T-helper 2 cell (primary cell): ENCODE measurements around the gene BEND7.
A peak's percentile ranks its signal among the peaks of the same experiment; 100 is the strongest.

Experiments used
- DNase-seq, 5 experiments: peaks; one replicate each; pipeline versions ENCODE4 v3.0.0 to v3.0.0-alpha.2; 2012 to 2022

Gene BEND7

DNA sequence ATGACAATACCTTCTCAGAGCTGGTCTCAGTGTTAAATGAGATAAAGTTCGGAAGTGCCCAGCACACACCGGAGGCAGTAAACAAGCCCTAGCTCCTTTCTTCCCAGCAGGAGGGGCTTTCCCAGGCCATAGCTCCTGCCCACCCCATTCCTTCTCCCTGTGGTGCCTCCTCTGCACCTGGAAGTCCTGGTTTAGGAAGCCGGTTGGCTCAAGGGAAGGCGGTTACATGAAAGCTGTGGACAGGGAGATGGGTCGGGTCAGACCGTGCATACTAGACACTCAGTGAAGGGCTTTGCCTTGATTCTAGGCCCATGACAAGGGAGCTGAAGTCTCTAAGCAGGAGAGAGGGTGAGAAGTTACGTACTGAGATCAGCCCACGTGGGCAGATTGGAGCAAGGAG is 8.6 kb downstream of the BEND7 start:
- DNase-seq: no peak

GRCh38 chr10:13518076-13518692 is 10.6 kb downstream of the BEND7 start:
- no peak for DNase-seq

- DNase-seq: no peak
Observed at GRCh38 chr10:13517675-13518074, 11.1 kb downstream of the BEND7 start.

DNA sequence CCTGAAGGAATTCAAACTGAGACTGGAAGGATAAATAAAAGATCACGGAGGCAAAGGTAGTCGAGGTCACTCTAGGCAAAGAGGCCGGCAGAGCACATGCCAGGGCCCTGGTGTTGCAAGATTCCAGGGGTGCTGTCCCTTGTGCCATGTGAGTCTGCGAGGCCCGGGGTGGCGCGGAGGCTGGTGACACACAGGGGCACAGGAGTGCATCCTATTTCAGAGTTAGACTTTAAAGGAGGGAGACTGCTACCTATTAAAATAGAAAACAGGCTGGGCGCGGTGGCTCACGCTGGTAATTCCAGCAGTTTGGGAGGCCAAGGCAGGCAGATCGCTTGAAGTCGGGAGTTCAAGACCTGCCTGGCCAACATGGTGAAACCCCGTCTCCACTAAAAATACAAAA is 12.6 kb downstream of the BEND7 start:
- DNase-seq: no peak

- no peak for DNase-seq
Observed at GRCh38 chr10:13515467-13515866, 13.3 kb downstream of the BEND7 start.

DNA sequence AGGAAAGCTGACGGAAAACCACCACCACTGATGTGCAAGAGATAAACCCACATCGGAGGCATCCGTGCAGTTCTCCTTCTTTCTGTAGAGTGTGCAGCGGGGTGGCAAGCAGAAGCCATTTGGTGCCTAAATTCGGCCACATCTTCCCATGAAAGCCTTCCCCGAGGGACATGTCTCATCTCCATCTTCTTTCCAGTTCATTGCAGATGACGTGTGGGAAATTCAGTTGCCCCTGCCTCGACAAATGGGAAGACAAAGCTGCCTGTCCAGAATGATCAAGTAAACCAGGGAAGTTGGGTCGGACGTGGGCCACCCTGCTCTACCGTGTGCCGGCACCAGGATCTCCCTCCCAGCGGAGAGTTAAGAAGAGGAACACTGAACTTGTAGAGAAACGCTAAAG is 14.5 kb downstream of the BEND7 start:
- no peak for DNase-seq

- no peak for DNase-seq
Observed at GRCh38 chr10:13512564-13512963, 16.2 kb downstream of the BEND7 start.

DNA sequence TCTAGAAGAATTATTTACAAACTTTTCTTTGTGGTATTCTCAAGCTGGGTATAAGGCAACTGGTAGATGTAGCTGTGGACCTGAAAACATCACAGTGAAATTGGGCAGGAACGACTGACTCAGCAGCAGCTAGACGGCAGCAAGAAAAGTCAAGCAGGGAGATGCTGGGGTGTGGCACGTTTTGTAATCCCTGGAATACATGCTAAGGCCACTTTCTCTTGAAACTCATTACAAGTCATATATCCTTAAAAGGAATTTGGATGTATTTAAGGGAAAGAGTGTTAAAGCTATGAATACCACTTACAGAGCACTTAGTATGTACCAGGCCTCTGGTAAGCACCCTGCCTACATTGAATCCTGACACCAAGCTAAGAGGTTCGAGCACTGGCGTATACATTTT is 17.4 kb downstream of the BEND7 start:
- DNase-seq: no peak

- DNase-seq: no peak
Observed at GRCh38 chr10:13505052-13505680, 23.6 kb downstream of the BEND7 start.

- DNase-seq: no peak
Observed at GRCh38 chr10:13503745-13504463, 24.9 kb downstream of the BEND7 start.

- no peak for DNase-seq
Observed at GRCh38 chr10:13502380-13502779, 26.4 kb downstream of the BEND7 start.

- DNase-seq: no peak
Observed at GRCh38 chr10:13500201-13500600, 28.6 kb downstream of the BEND7 start.

DNA sequence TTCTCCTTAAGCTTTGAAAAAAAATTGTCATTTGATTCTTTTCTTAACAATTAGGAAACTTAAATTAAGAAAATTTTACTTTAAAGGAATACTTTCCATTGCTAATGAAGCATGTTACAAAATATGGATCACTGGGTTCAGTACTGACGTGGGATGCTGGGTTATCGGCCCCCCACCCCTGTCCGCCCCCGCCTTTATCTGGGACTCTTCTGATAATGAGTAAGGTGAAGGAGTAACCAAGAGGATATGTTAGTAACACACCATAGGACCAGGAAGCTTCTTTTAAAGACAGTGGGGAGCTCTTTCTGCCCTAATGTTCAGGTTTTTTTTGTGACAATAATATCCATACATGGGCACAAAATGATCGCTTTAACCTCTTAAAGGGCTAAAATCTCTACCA is 29.7 kb downstream of the BEND7 start:
- no peak for DNase-seq

DNA sequence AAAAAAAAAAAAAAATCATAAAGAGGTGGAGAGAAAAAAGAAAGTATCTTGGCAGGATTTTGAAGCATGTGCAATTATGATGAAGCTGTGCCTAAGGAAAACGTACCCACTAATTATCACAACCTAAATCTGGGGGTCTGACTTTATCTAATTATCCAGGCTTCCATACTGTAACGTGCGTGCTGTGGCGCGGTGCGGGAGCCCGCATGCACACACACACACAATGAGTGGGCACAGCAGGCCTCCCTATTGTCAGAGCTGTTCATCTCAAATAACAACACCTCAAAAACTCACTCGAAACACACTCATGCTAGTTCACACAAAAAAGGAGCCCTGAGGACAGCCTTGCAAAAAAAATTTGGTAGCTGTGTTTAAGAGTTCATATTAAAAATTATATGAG is 31.9 kb downstream of the BEND7 start:
- DNase-seq: no peak

DNA sequence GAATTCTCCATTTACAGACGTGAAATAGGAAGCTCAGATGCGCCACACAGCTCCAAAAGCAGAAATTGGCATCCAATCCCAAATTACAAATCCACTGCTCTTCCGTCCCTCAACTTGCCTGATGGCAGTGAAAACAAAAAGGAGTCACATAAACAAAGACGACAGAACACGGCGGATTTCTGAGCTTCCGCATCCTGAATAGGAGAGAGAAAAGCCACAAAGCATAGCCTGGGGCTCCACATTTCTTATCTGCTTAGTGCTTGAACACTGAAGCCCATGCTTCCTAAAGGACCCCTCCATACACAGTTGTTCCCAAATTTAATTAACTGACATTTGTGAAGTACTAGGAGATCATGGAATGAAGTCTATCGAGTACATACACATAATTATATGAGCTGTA is 32.6 kb downstream of the BEND7 start:
- DNase-seq: no peak

DNA sequence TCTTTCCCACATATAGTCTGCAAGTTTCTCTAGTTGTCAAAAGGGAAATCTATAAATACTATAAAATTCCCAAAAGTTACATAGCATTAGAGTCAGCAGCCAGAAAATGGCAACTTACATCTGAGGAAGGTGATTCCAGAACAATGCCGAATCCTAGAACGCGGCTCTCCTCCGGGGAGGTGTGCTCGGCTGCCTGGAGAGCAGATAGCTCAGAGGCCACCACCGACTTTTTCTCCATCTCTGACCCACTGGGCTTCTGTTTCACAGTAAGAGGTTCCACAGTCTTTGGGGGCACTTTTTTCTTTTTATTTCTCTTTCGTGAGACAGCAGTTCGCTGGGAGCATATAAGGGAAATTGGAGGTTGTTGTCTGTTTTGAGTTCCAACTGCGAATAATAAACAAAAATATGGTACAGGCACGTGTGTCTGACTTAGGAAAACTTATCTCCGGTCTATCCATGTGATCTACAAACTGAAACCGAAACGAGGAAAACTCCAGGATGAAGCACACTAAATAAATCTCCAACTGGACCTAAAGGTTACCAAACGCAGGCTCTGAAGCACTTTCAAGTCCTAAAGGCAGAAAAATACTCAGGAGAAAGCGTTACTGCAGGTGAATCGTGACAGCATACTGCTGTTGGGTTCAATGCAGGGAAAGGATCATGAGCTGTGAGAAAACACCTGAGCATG is 36.2 kb downstream of the BEND7 start:
- no peak for DNase-seq

DNA sequence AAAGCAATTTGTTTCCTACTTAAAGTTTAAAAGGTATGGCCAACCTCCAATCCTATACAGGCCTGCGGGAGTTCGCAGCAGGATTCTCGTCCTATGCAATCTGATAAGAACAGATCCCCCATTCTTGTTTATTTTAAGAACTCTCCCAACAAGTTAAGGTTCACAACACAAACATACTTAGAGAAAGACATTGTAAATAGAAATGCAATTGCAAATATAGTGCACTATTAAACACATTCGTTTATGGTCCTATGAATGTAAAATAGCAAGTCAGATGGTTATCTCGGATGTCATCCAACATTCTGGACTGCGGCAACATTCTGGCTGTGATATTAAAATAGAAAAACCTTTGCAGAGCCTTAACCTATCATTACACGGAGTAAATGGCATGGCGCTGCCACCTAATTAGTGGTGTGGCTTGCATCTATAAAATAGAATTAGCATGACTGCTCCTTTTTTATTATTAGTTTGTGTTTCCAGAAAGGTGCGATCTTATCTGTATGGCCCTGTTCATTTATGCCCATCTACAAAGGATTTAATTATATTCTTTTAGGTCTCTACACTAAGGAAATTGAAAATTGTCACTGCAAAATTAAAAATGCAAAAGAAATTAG is 37.0 kb downstream of the BEND7 start:
- no peak for DNase-seq

DNA sequence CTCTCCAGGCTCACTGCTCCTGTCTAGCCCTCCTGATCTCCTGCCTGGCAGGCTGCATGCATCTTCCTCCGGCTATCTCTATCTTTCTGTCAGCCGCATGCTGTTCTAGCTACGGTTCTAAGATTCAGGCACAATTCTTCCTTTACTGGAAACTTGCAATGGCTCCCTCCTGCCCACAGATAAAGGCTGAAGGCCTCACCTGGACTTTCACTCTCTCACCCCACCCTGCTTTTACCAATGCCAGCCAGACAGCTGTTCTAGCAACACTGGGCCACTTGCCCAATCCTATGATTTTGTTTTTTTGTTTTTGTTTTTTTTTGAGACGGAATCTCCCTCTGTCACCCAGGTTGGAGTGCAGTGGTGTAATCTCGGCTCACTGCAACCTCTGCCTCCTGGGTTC is 38.3 kb downstream of the BEND7 start:
- DNase-seq: no peak

- DNase-seq: no peak
Observed at GRCh38 chr10:13489035-13489599, 39.7 kb downstream of the BEND7 start.

DNA sequence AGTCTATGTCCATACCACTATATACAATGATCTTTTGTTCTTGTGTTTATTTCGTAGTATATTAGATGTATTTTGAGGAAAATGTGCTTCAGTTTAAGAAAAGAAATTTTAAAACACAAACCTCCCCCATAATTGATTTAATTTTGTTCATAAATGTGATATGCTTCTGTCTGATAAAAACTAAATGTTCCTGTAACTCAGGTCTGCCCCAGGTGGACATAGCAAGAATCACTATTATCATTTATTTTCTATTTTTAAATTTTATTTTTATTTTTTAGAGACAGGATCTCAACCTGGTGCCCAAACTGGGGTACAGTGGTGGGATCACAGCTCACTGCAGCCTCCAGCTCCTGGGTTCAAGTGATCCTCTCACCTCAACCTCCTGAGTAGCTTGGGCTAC is 43.2 kb downstream of the BEND7 start:
- no peak for DNase-seq

- DNase-seq: peak in 1 of 5 experiments; percentile 3
Observed at GRCh38 chr10:13483951-13484350, 44.9 kb downstream of the BEND7 start.

GRCh38 chr10:13483073-13483472 is 45.7 kb downstream of the BEND7 start:
- no peak for DNase-seq

- no peak for DNase-seq
Observed at GRCh38 chr10:13481690-13482089, 47.1 kb downstream of the BEND7 start.
